ENCODE data around the gene CDHR3. TPM values are rescaled to one million over a fixed set of nuclear protein-coding genes. Genes with fewer than 3 reads are reported as not detected.

CDHR3 gene, protein sequence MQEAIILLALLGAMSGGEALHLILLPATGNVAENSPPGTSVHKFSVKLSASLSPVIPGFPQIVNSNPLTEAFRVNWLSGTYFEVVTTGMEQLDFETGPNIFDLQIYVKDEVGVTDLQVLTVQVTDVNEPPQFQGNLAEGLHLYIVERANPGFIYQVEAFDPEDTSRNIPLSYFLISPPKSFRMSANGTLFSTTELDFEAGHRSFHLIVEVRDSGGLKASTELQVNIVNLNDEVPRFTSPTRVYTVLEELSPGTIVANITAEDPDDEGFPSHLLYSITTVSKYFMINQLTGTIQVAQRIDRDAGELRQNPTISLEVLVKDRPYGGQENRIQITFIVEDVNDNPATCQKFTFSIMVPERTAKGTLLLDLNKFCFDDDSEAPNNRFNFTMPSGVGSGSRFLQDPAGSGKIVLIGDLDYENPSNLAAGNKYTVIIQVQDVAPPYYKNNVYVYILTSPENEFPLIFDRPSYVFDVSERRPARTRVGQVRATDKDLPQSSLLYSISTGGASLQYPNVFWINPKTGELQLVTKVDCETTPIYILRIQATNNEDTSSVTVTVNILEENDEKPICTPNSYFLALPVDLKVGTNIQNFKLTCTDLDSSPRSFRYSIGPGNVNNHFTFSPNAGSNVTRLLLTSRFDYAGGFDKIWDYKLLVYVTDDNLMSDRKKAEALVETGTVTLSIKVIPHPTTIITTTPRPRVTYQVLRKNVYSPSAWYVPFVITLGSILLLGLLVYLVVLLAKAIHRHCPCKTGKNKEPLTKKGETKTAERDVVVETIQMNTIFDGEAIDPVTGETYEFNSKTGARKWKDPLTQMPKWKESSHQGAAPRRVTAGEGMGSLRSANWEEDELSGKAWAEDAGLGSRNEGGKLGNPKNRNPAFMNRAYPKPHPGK
- total RNA-seq: 0.22 and 0.39 TPM in 2 replicates

DNA sequence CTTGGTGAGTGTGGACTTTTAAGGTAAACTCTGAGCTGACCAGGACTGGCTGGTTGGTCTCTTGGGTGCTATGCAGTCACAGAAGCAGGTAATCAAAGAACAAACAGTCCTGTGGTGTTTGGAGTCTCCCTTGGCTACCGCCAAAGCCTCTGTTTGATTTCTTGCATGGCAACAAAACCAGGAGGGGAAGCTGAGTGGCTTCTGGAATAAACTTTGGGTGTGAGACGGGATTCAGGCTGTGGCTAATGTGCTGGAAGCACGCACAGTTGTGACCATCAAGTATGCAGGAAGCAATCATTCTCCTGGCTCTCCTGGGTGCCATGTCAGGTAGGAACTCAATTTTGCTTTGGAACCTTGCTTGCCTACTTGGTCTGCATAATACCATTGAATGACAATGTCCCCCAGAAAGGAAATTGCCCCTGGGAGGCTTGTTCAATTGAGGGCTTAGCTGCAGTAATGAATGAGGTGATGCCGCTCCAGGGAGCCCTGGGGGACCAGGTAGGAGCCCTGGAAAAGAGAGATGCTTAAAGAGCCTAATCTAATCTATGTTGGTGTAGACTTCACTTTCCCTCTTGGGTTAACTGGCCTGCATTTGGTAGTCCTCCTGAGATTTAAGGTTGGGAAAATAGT, at the start of gene CDHR3:
Gene CDHR3 (plus strand): TSS at position 227 of the 630 bp plus-strand sequence. CDS start 55 bp downstream, at position 282.

Other genes starting within 250 kb of the CDHR3 start
- 4.2 and 9.4 TPM in 2 replicates for gene ATXN7L1, start 86.7 kb upstream of the CDHR3 start, total RNA-seq
- gene SYPL1, start 149.0 kb downstream of the CDHR3 start, total RNA-seq: 40.6 and 48.7 TPM in 2 replicates